VCaP (cell line): Measurements from ENCODE around the gene CACYBP.

Experiments used
- H3K27ac ChIP-seq: fragments of 450-650 bp; 2 replicates; pipeline ENCODE4 v1.5.1; 2017
- TF ChIP-seq, protein P1 (sequence below): fragments of 450-650 bp; conservative IDR thresholded peaks from 2 replicates; pipeline ENCODE4 v1.5.1; 2017; ENCODE audit warnings: mild to moderate bottlenecking, moderate library complexity

CACYBP gene

DNA sequence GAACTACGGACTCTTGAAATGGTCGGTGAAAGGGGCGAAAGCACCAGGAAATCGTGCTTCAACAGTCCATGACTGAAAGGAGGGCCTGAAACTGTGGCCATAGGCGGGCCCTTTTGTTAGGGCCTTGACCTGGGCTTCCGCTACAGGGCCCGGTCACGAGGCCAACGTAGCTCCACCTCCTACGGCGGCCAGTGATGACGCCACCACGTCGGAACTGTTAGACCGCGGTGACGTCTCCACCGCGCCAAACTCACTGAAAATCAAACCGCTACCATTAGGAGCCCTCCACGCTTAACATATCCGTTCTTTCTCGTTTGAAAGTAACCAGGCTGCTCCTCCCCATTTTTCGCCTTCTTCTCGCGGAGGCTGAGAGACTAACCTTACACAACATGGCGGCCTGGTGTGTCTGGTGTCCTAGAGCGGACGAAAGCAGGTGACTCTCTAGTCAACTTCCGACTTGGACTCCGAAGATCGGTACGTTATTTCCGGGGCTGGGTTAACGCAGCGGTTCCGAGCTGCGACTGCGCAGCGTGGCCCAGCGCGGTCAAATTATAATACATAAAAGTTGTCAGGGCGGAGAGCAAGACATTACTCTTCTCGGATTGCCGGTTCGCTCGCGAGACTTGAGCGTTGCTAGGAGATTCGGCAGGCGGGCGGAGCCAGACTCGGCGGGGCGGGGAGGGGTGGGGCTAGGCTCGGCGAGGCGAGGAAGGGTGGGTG lies 371 bp upstream of the CACYBP start:
- H3K27ac ChIP-seq = peak overlapping the region; percentile 97
- TF ChIP-seq, protein P1, sequence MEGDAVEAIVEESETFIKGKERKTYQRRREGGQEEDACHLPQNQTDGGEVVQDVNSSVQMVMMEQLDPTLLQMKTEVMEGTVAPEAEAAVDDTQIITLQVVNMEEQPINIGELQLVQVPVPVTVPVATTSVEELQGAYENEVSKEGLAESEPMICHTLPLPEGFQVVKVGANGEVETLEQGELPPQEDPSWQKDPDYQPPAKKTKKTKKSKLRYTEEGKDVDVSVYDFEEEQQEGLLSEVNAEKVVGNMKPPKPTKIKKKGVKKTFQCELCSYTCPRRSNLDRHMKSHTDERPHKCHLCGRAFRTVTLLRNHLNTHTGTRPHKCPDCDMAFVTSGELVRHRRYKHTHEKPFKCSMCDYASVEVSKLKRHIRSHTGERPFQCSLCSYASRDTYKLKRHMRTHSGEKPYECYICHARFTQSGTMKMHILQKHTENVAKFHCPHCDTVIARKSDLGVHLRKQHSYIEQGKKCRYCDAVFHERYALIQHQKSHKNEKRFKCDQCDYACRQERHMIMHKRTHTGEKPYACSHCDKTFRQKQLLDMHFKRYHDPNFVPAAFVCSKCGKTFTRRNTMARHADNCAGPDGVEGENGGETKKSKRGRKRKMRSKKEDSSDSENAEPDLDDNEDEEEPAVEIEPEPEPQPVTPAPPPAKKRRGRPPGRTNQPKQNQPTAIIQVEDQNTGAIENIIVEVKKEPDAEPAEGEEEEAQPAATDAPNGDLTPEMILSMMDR = no peak

DNA sequence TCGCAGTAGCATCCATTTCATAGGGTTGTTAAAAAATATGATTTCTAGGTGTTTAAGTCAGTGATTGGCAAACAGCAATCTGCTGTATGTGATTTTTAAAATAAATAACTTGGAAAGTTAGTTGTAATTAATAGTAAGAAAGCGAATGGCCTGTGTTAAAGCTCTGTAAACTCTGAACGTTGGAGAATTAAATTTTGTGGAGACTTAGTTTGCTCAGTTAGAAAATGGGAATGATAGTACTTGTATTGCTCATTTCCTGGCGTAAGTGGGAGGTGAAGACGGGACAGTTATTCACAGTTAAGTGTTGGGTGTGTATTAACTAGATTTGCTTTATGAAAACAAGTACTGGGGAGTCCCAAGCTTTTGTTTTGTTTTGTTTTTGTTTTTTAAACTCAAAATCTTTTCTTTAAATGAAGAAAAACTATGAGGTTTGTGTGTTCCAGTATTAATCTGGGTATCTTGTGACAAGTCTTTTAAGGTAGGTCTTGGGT lies 995 bp downstream of the CACYBP start:
- H3K27ac ChIP-seq = peak overlapping the region; percentile 97
- TF ChIP-seq, protein P1 = no peak

DNA sequence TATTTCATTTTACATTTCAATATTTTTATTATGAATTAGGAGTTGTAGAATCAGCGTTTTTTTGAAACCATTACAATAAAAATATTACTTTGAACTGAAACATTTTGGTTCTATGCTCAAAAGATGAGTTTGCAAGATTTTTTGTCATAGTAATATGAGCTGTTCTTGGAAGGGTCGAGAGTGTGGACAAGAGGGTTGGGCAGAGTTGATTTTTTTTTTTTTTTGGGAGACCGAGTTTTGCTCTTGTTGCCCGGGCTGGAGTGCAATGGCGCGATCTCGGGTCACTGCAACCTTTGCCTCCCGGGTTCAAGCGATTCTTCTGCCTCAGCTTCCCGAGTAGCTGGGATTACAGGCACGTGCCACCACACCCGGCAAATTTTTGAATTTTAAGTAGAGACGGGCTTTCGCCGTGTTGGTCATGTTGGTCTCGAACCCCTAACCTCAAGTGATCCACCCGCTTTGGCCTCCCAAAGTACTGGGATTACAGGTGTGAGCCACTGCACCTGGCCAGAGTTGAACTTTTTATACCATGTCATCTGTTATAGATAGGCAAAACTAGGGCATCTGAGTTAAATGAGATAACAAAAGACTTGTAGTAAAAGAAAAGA lies 3.3 kb downstream of the CACYBP start:
- H3K27ac ChIP-seq = no peak overlapping the region
- TF ChIP-seq, protein P1 = no peak

DNA sequence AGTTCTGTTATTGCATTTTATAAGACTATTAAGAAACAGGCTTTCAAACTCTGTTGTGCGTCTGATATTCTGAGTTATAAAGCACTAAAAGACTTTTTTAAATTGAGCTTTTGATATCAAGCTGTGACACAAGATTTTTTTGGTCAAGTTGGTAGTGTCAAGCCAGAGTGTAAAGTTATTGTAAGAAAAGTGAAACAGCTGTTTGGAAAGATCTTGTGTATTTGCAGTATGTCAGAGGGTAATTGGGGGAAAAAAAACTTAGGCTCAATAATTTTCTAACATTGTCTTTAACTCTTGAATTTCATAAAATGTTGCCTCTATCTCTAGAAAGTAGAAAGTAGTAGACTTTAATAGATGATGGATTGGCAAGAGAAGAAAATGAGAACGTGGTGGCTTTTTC lies 3.8 kb downstream of the CACYBP start:
- TF ChIP-seq, protein P1 = no peak
- H3K27ac ChIP-seq = no peak overlapping the region

DNA sequence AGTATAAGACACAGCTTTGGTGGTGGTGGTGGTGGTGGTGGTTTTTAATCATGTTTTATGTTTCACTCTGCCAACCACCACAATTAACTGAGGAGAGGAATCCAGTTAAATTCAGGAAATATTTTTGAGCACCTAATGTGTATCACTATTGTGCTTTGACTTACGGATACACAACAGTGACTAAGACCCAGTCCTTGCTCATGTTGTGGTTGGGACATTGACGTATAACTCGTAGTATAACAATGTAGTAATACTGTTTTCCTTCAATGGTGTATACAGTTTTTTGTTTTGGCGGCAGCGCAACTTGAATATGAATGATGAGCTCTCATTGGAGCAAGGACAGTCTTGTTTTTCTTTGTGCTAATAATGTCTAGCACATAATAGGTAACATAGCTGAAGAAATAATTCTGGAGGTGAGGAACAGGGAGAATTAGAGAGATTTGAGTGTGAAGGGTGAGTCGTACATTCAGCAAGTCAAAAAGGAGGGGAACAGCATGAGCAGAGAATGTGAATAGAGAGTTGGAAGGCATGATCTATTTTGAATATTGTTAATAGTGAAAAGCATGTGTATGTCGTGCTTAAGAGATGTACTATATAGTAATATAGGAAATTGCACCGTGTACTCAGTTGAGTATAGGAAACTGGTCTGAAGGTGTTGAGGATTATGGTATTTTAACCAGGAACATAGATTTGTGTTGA lies 5.5 kb downstream of the CACYBP start:
- TF ChIP-seq, protein P1 = no peak
- no peak overlapping the region for H3K27ac ChIP-seq

DNA sequence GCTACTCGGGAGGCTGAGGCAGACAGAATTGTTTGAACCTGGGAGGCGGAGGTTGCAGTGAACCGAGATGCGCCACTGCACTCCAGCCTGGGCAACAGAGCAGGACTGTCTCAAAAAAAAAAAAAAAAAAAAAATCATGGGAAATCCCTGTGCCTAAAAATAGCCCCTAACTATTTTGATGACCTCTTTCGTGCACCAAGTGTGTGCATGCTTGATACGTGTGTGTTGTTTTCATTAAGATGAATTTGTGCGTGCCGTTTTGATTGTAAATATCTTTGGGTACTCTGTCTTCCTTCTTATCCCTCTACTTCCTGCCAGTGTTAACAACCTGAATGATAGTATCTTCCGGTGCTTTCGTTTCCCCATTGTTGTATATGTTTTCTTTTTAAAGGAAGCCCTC lies 9.8 kb downstream of the CACYBP start:
- TF ChIP-seq, protein P1 = no peak
- peak overlapping the region; percentile 25 for H3K27ac ChIP-seq

DNA sequence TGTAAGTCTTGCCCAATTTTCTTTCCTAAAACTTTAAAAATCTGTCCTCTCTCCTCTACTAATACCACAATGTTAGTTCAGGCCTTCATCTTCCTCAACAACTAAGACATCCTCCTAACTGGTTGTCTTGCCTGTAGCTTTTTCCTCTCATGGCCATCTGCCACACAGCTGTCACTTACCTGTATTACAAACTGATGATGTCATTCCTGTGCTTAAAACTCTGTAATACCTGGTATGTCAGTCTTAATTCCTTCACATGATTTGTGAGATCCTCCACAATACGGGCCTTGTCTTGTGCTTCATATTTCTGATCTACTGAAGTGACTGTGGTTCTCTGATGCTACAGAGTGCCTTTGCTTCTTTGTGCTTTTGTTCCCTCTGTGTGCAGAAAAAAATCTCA lies 13.7 kb downstream of the CACYBP start:
- H3K27ac ChIP-seq = no peak overlapping the region
- TF ChIP-seq, protein P1 = no peak
